HG03139 (cell line): ENCODE measurements around the gene ZNF302.
A peak's percentile ranks its signal among the peaks of the same experiment; 100 is the strongest.
"Not testable (repeated sequence)": the region's sequence is repeated elsewhere in the genome, so short reads cannot be mapped to it uniquely, and the experiment has no call there.

Experiments
- ATAC-seq: cut with Tn5 transposase; IDR thresholded peaks from one replicate; pipeline ENCODE4 v1.9.1; 2021; ENCODE audit not compliant: unreplicated experiment

The ZNF302 gene

DNA sequence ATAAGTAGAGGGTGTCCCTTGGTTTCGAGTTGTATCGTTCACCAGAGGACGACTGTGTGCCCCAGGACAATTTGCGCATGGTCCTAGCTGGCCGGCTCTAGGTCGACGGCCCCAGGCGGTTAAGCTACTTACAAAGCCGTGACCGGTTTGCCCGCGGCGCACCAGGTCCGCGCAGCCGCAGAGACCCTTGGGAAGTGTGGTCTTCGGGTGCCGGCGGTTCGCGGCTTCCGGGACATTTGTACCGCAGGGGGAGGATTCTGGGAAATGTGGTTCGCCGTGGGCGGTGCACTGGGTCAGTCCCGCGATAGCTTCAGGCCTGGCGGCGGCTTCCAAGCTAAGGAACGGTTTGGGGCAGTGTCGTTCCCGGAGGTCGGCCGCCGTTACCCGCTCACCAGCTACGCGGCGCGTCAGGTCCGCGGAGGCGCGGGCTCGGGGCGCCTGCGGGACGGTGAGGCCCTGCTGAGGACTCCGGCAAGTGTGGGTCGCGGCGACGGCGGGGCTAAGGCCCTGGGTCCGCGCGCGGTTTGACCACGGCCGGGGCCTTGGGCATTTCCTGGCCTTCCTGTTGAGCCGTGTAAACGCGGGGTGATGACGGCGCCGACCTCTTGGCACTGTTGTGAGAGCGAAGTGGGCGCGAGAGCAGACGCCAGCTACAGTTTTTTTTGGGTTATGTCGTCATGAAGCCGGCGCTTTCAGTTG, at the start of gene ZNF302:
TSS of gene ZNF302 (plus strand) at position 293 of the 699 bp plus-strand sequence. CDS start 1,127 bp downstream, outside the sequence.
- ATAC-seq, result peak; percentile 87

GRCh38 chr19:34633802-34634201, 43.7 kb upstream of the ZNF302 start:
- ATAC-seq, result no peak

GRCh38 chr19:34639491-34640085, 37.9 kb upstream of the ZNF302 start:
- no peak for ATAC-seq

GRCh38 chr19:34642241-34642640, 35.2 kb upstream of the ZNF302 start:
- ATAC-seq, result no peak

- no peak for ATAC-seq
These were observed 32.5 kb upstream of the ZNF302 start for GRCh38 chr19:34644991-34645461.

- ATAC-seq, result no peak
These were observed 31.9 kb upstream of the ZNF302 start for GRCh38 chr19:34645551-34645950.

DNA sequence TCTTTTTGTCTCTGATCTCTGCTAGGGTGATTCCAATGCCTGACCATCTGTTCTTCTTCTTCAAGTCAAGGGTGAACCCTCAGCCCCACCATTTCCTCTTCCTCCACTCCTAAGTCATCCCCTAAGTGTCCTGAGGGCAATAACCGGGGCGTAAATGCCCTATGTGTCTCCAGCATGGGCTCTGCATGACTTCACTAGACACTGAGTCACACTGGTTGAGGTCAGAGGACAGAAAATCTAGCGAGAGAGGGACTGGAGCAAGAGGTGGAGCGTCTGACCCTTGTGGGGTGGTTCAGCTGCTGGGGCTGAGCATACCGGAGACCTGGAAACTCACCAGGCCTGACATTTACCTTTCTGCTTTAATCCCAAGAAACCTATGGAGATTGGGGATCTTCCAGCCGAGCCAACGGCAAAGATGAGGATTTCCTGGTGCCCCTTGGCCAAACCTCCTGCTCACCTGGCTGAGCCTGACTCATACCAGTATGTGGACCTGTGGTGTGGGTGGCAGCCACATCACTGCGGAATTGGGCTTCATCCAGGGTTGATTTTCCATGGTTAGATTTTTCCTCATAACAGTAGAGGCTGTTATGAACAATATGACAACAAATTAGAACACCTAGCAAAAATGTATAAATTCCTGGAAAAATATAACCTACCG, 27.5 kb upstream of the ZNF302 start:
- ATAC-seq, result no peak

DNA sequence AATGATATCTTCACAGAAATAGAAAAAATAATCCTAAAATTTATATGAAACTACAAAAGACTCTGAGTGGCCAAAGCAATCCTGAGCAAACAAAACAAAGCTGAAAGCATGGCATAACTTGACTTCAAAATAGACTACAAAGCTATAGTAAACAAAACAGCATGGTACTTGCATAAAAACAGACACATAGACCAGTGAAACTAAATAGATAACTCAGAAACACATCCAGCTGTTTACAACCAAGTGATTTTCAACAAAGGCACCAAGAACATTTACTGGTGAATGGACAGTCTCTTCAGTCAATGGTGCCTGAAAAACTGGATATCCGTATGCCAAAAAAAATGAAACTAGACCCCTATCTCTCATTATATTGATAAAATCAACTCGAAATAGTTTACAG, 25.7 kb upstream of the ZNF302 start:
- no peak for ATAC-seq

DNA sequence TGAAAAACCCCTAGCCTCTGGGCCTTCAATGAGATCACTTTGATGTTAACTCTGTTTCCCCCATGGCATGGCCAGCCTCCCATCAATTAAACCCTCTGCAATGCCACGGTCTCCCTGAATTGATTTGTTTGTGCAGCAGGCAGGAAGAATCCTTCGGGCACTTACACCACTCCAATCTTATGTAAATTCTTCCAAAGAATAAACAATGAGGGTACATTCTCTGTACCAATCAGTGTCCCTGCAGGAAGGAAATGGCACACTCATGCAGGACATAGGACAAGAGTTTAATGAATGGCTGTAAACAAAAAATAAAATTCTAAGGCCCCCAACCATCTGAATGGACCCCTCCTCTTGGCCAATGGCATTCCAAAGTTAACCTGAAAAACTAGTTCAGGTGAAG, 22.7 kb upstream of the ZNF302 start:
- no peak for ATAC-seq

- no peak for ATAC-seq
These were observed 21.8 kb upstream of the ZNF302 start for GRCh38 chr19:34655651-34656050.

GRCh38 chr19:34661357-34661756, 16.1 kb upstream of the ZNF302 start:
- no peak for ATAC-seq

DNA sequence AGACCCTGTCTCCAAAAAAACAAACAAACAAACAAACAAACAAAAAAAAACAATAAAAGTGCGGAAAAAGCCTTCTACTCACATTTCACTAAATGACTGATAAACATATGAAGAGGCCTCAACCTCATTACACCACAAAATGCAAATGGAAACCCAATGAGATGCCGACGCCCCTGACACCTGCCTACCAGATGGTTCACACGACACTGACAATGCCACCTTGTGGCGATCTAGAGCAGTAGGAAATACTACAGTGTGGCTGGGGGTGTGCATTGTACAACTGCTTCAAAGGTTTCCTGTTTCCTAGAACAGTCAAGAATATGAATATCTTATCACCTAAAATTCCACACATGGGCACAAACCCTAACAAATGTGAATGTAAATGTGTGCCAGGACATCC, 14.6 kb upstream of the ZNF302 start:
- no peak for ATAC-seq

DNA sequence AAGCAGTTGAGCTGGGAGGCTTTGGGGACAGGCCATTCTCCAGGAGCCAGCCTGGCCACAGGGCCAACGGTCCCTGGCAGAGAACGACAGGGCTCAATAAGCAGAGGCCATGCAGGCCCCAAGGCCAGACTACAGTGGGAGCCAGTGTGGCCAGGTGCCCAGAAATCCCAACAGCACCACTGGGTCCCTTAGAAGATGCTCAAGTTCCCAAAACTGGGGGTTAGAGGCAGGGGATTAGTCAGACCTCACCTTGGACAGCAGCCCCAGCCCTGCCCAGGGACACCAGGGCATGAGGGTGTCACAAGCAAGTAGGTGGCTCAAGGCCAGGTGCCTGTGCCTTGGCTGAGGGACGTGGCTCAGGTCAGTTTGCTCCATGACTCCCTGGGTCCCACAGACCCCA, 13.3 kb upstream of the ZNF302 start:
- ATAC-seq, result no peak

DNA sequence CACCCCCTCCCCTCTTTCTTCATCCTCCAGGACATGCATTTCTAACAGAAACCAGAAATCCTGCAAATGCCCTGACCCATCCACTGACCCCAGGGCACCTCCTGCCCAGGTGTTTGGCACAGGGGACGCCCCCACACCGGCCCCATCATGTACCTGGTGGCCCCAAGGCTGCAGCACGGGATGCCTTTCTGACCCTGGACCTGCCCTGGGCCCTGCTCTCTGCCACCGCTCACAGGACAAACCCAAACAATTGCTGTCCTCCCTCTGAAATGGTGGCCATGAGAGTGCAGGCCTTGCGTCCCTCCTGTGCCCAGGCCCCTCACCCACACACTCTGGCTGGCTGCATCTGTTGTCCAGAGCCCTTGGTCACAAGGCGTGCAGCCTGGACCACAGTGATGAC, 12.6 kb upstream of the ZNF302 start:
- no peak for ATAC-seq

GRCh38 chr19:34665275-34665674, 12.2 kb upstream of the ZNF302 start:
- ATAC-seq, result not testable (repeated sequence)

DNA sequence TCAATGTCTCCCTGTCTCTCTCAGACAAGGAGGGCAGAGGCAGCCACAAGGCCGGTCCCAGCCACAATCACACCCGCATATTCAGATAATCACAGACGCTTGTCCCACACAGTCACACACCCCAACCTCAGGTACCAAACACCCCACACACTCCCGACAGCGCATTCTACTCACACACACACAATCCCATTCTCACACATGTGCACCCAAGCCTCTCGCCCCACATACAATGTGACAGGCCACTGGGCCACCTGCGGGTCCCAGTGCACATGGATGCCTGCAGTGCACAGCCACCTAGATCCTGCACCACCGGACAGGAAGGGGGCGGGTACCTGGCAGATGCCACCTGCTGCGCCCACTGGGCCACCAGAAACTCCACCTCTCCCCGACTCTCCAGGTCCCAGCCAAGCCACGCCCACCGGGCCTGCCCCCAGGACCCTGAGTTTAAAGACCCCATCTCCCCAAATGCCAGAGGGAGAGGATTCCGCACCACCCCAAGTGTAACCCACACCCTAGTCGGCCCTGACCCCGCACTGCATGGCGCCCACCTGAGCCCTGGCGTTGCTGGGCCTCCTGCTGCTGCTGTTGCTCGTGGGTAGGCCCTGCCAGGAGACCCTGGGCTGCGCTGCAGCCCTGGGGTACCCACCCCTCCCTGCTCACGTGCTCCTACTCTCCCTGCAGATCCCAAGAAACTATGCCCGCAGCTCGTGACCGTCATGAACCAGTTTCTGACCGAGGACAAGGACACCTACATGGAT, 11.1 kb upstream of the ZNF302 start:
- no peak for ATAC-seq

DNA sequence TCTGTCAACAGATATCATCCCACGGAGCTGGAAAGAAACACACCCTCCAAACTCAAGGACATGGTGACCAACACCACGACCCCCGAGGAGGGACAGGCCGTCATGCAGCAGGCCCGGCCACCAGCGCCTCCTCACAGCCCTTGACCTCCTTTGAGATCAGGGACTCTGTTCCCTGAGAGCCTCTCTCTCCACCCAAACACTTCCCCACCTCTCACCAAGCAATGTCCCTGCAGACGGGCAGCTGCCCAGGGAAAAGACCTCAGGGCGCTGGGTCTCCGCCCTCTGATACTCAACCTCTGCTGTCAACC, 10.6 kb upstream of the ZNF302 start:
- ATAC-seq, result no peak

DNA sequence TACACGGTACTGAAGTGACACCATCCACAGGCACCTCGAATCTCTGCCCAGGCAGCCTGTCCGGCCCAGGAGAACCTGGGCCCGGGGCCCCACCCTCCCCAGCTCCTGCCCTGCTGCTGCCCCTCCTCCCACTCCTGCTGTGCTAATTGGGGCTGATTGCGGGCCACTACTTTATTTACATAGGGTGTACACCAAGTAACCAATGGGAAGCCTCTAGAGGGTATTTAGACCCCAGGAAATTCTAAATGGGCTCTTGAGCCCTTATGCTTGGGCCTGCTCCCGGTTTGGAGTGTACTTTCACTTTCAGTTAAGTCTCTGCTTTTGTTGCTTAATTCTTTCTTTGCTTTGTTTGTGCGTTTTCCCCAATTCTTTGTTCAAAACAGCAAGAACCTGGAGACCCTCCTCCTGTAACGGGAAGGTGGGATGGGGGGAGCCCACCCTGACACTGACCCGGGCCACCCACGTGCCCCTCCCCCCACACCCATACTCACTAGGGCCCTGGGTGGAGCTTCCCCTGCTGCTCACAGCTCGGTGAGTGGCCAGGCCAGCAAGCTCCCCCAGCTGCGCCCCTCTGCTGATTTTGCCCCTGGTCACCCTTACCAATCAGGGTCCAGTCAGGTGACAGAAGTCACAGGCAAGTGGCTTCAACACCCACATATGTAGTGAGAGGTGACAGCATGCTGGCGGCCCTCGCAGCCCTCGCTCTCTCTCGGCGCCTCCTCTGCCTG, 10.0 kb upstream of the ZNF302 start:
- no peak for ATAC-seq

DNA sequence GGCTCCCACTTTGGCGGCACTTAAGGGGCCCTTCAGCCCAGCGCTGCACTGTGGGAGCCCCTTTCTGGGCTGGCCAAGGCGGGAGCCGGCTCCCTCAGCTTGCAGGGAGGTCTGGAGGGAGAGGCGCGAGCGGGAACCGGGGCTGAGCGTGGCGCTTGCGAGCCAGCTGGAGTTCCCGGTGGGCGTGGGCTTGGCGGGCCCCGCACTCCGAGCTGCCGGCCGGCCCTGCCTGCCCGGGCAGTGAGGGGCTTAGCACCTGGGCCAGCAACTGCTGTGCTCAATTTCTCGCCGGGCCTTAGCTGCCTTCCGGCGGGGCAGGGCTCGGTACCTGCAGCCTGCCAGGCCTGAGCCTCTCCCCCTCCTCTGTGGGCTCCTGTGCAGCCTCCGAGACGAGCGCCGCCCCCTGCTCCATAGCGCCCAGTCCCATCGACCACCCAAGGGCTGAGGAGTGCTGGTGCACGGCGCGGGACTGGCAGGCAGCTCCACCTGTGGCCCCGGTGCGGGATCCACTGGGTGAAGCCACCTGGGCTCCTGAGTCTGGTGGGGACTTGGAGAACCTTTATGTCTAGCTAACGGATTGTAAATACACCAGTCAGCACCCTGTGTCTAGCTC, 9.3 kb upstream of the ZNF302 start:
- not testable (repeated sequence) for ATAC-seq

DNA sequence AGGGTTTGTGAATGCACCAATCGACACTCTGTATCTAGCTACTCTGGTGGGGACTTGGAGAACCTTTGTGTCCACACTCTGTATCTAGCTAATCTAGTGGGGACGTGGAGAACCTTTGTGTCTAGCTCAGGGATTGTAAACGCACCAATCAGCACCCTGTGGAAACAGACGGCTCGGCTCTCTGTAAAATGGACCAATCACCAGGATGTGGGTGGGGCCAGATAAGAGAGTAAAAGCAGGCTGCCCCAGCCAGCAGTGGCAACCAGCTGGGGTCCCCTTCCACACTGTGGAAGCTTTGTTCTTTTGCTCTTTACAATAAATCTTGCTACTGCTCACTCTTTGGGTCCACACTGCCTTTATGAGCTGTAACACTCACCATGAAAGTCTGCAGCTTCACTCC, 8.8 kb upstream of the ZNF302 start:
- not testable (repeated sequence) for ATAC-seq

DNA sequence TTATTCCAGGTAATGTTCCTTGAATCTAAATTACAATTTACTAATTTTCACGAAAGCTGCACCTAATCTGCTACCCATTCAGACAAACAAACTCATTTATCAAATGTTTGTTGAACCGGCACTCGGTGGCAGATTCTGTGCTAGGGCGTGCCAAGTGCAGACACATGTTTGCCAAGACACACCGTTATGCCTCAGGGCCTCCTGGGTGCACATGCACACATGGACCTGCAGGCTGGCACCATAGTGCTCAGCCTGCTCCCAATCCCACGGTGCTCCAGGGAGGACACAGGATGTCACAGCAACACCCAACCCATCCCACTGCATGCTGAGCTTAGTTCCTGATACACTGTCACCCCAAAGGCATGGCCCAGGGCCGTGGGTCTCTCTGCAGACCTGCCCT, 8.2 kb upstream of the ZNF302 start:
- no peak for ATAC-seq
